ENCODE measurements around the gene FAU. TPM values are rescaled to one million over a fixed set of nuclear protein-coding genes. Genes with fewer than 3 reads are reported as not detected.

The FAU gene
- total and polyA plus RNA-seq, 9 of the 15 experiments (the other 6 are each of a cell fraction or from before 2014, with no cell fraction given), result 433 to 1,827 (median 942) TPM

GRCh38 chr11:65107751-65108468 lies 14.0 kb downstream of the FAU start:
- Histone ChIP-seq H3K9me3 (replicated peaks; ENCODE audit: control insufficient read depth, insufficient read depth, low read depth, low read length) (no peaks in the 10 kb centered on the region), H3K27me3 (ENCODE audit: control insufficient read depth in 2 of 2, insufficient read depth in 2 of 2, low read length in 2 of 2) (no peaks in the 10 kb centered on the region), H4K20me1 (replicated peaks; ENCODE audit: control insufficient read depth, insufficient read depth, low read length) (no peaks in the 10 kb centered on the region), H3K9ac (ENCODE audit: insufficient read depth in 1 of 2, low read depth in 2 of 2, low read length in 2 of 2) (no peak overlapping the region), H3K36me3 (ENCODE audit: control insufficient read depth, insufficient read depth, low read length) (peaks cover 27% of the 10 kb centered on the region; the same call in 1 of the 3 replicates), H3K4me1 (replicated peaks in 1 of 2; ENCODE audit: control insufficient read depth in 2 of 2, insufficient read depth in 2 of 2, low read length in 2 of 2) (peaks cover 11 to 37% of the 10 kb centered on the region in 2 experiments), H3K4me2 (ENCODE audit: insufficient read depth, low read length) (no peak overlapping the region), H3K27ac (ENCODE audit: extremely low read depth, low read depth, low read length) (no peak overlapping the region), H3K4me3 (no peak overlapping the region), H3K79me2 (ENCODE audit: control insufficient read depth, insufficient read depth, low read length) (peaks cover 7% of the 10 kb centered on the region; the same call in 2 of the 3 replicates), H2AFZ (ENCODE audit: low read depth, low read length) (no peak overlapping the region), H3K9me1 (ENCODE audit: control insufficient read depth, insufficient read depth, low read length) (no peaks in the 10 kb centered on the region)
- POLR2A ChIA-PET, result interaction anchor here (0.6 to 7.2 kb wide), 4 partner anchors 11 to 724 kb away, joined by 3 to 92 read pairs (median 3); partner anchors contain the start of genes GPHA2 and VPS51
- intact Hi-C loops (cut with micrococcal nuclease), result no loop called here
- TF ChIP-seq RBFOX2 (IDR thresholded peaks at IDR 0.05; ENCODE audit: low read depth, low read length), result 0 out of 2 replicates have a peak, but pooled peaks have one; percentile 8
- no peak for TF ChIP-seq TRIM24 (IDR thresholded peaks at IDR 0.05)
- no peak for TF ChIP-seq ZNF175 (CRISPR knock-in tag; IDR thresholded peaks at IDR 0.05; ENCODE audit: low read depth)
- TF ChIP-seq ZBTB33 (CRISPR knock-in tag; IDR thresholded peaks at IDR 0.05), result peak; percentile 57; the same call in 1 of the 2 replicates
- TF ChIP-seq POLR2G (IDR thresholded peaks at IDR 0.05; ENCODE audit: low read depth, low read length), result peak; percentile 30; the same call in 1 of the 2 replicates
- FAIRE-seq (no peak), DNase-seq (ENCODE audit: extremely low read depth in 1 of 4, low spot score in 3 of 4) (no peak), ATAC-seq (no peak)
- WGBS (ENCODE audit: insufficient coverage, low coverage, missing lambda C conversion rate), result 94% methylated on average over 22 of the region's 52 CpGs
- in situ Hi-C loops (cut with MboI), result no loop called here
- BruUV-seq (replicated peaks), result no TSS peak
- CTCF ChIA-PET (ENCODE audit: low intra/inter-chr PET ratio), result no interaction called here
